Thoracic aorta (tissue), 2 donors: ENCODE data around the gene NADK2. TPM values are rescaled to one million over a fixed set of nuclear protein-coding genes. Genes with fewer than 3 reads are reported as not detected.

Experiments used
- ATAC-seq: fragments of 150-250 bp; one replicate; pipeline ENCODE4 v1.8.0; 2017; ENCODE audit warnings: low read depth; ENCODE audit not compliant: insufficient number of reproducible peaks, low FRiP score
- DNase-seq: peaks from one replicate; pipeline ENCODE4 v3.0.0-alpha.2; 2020; ENCODE audit warnings: low spot score
- H3K27ac ChIP-seq, 2 donors: fragments of 200-600 bp; sonication (generic); 1 replicate in 1 of 2; 2 replicates in 1 of 2; pipeline ENCODE4 v1.5.1; 2016; ENCODE audit warnings: mild to moderate bottlenecking in 2 of 2, moderate library complexity in 2 of 2
- H3K27me3 ChIP-seq: fragments of 200-600 bp; sonication (generic); replicated peaks from 2 replicates; pipeline ENCODE4 v1.6.0; 2016; ENCODE audit warnings: mild to moderate bottlenecking; ENCODE audit not compliant: insufficient read depth
- H3K36me3 ChIP-seq: fragments of 200-600 bp; sonication (generic); one replicate; pipeline ENCODE4 v1.5.1; 2016
- H3K4me1 ChIP-seq, 2 donors: fragments of 200-600 bp; sonication (generic); 1 replicate in 1 of 2; 2 replicates in 1 of 2; pipeline versions ENCODE4 v1.5.1 to v1.6.0; 2016; ENCODE audit warnings: low read depth in 2 of 2, mild to moderate bottlenecking in 1 of 2; ENCODE audit not compliant: control insufficient read depth in 1 of 2
- H3K4me3 ChIP-seq: fragments of 200-600 bp; sonication (generic); 2 replicates; pipeline ENCODE4 v1.5.1; 2016; ENCODE audit warnings: mild to moderate bottlenecking
- H3K9me3 ChIP-seq: fragments of 200-600 bp; sonication (generic); 2 replicates; pipeline ENCODE4 v1.5.1; 2016
- total RNA-seq, 2 donors: library from RNA; depleted of rRNA; stranded (reverse); fragments of >200 nt; gene quantifications; one replicate each; pipeline versions ENCODE4 v1.1.0 to v1.2.3, GENCODE V29; 2016
- TF ChIP-seq, protein P1 (sequence below): fragments of 200-600 bp; sonication (generic); IDR thresholded peaks from one replicate; pipeline ENCODE4 v1.5.1; 2019; ENCODE audit warnings: antibody characterized with exemption

The NADK2 gene
- total RNA-seq, 2 donors from 2014 or later: 16.2 to 31.5 TPM

DNA sequence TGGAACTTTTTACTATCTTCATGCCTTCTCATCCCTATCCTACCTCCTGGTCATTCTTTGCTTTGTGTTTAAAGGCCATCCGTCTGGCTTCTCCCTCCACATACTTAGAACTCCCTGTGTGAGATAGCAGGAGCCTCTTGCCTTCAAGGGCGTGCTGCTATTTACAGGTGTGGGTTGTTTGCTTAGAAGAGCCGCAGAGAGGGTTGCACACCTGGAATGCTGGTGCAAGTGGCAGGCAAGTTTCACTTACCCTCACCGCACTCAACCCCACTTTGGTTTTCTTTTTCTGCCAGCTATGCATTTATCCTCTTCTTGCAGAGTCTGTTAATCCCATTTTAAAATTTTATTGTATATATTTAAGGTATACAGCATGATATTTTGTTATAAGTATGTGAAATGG is 77.3 kb downstream of the NADK2 start:
- no peak for ATAC-seq
- DNase-seq: no peak
- Histone ChIP-seq H3K27me3 (no peaks in the 10 kb centered on the region), H3K4me3 (no peak overlapping the region), H3K27ac (no peak overlapping the region), H3K4me1 (no peaks in the 10 kb centered on the region), H3K9me3 (no peaks in the 10 kb centered on the region), H3K36me3 (peaks cover 34% of the 10 kb centered on the region)
- TF ChIP-seq, protein P1, sequence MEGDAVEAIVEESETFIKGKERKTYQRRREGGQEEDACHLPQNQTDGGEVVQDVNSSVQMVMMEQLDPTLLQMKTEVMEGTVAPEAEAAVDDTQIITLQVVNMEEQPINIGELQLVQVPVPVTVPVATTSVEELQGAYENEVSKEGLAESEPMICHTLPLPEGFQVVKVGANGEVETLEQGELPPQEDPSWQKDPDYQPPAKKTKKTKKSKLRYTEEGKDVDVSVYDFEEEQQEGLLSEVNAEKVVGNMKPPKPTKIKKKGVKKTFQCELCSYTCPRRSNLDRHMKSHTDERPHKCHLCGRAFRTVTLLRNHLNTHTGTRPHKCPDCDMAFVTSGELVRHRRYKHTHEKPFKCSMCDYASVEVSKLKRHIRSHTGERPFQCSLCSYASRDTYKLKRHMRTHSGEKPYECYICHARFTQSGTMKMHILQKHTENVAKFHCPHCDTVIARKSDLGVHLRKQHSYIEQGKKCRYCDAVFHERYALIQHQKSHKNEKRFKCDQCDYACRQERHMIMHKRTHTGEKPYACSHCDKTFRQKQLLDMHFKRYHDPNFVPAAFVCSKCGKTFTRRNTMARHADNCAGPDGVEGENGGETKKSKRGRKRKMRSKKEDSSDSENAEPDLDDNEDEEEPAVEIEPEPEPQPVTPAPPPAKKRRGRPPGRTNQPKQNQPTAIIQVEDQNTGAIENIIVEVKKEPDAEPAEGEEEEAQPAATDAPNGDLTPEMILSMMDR: no peak

GRCh38 chr5:36162810-36163486 is 78.8 kb downstream of the NADK2 start:
- H3K27ac ChIP-seq: no peak overlapping the region
- no peaks in the 10 kb centered on the region for H3K9me3 ChIP-seq
- DNase-seq: no peak
- H3K36me3 ChIP-seq: peaks cover 23% of the 10 kb centered on the region
- no peak for ATAC-seq
- TF ChIP-seq, protein P1: no peak
- H3K4me1 ChIP-seq: no peaks in the 10 kb centered on the region
- H3K4me3 ChIP-seq: no peak overlapping the region
- H3K27me3 ChIP-seq: no peaks in the 10 kb centered on the region

GRCh38 chr5:36161361-36161760 is 80.4 kb downstream of the NADK2 start:
- H3K36me3 ChIP-seq: peaks cover 17% of the 10 kb centered on the region

GRCh38 chr5:36160617-36161016 is 81.1 kb downstream of the NADK2 start:
- Histone ChIP-seq H3K36me3 (peaks cover 17% of the 10 kb centered on the region), H3K27me3 (no peaks in the 10 kb centered on the region), H3K4me1 (peaks cover 0 to 8% of the 10 kb centered on the region in 2 donors), H3K27ac (no peak overlapping the region), H3K4me3 (no peak overlapping the region), H3K9me3 (no peaks in the 10 kb centered on the region)
- ATAC-seq (no peak), DNase-seq (no peak)
- TF ChIP-seq, protein P1: no peak

More at GRCh38 chr5:36161361-36161760, 80.4 kb downstream of the NADK2 start:
- Histone ChIP-seq H3K4me3 (no peak overlapping the region), H3K27me3 (no peaks in the 10 kb centered on the region), H3K27ac (no peak overlapping the region), H3K4me1 (peaks cover 0 to 2% of the 10 kb centered on the region in 2 donors), H3K9me3 (no peaks in the 10 kb centered on the region)
- ATAC-seq (no peak), DNase-seq (no peak)
- TF ChIP-seq, protein P1: no peak

GRCh38 chr5:36158144-36158543 is 83.6 kb downstream of the NADK2 start:
- H3K27ac ChIP-seq: no peak overlapping the region
- no peak for ATAC-seq
- peaks cover 8% of the 10 kb centered on the region for H3K36me3 ChIP-seq
- H3K9me3 ChIP-seq: no peaks in the 10 kb centered on the region
- H3K4me3 ChIP-seq: no peak overlapping the region
- H3K4me1 ChIP-seq: peaks cover 2 to 20% of the 10 kb centered on the region in 2 donors
- no peak for DNase-seq
- TF ChIP-seq, protein P1: no peak
- no peaks in the 10 kb centered on the region for H3K27me3 ChIP-seq
